ENCODE results near the gene GLRX2. TPM values are rescaled to one million over a fixed set of nuclear protein-coding genes. Genes with fewer than 3 reads are reported as not detected.
A peak's percentile ranks its signal among the peaks of the same experiment; 100 is the strongest.

Gene GLRX2
- total RNA-seq, 1 donor from 2014 or later: 2.7 TPM

GRCh38 chr1:193110864-193111263 lies 5.7 kb upstream of the GLRX2 start:
- Histone ChIP-seq H3K4me3 (no peak overlapping the region), H3K36me3 (no peaks in the 10 kb centered on the region), H3K9me3 (no peaks in the 10 kb centered on the region), H3K27ac (no peak overlapping the region), H3K27me3 (no peaks in the 10 kb centered on the region), H3K4me1 (no peaks in the 10 kb centered on the region)
- TF ChIP-seq POLR2AphosphoS5 (IDR thresholded peaks at IDR 0.05; ENCODE audit: insufficient read depth in 1 of 2, low read depth in 1 of 2) (no peak), CTCF (IDR thresholded peaks at IDR 0.05) (no peak), POLR2A (IDR thresholded peaks at IDR 0.05) (no peak)
- DNase-seq (ENCODE audit: extremely low spot score in 2 of 2): no peak
- intact Hi-C loops (cut with DNase I): no loop called here

DNA sequence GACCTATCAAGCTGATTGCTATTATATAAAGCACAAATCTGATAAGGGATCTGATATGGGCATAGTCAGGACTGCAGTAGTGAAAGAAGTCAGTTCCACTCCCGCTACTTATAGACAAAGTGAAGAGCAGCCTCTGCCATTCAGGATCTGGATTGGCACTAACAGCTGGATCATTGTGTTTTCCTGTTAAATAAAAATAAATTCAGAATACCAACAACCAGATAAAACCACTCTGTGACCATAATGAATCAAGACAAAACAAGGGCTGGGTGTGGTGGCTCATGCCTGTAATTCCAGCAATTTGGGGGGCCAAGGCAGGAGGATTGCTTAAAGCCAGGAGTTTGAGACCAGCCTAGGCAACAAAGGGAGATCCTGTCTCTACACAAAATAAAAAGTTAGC lies 5.0 kb upstream of the GLRX2 start:
- H3K27me3 ChIP-seq: no peaks in the 10 kb centered on the region
- TF ChIP-seq POLR2AphosphoS5 (IDR thresholded peaks at IDR 0.05; ENCODE audit: insufficient read depth in 1 of 2, low read depth in 1 of 2) (no peak), CTCF (IDR thresholded peaks at IDR 0.05) (no peak), POLR2A (IDR thresholded peaks at IDR 0.05) (no peak)
- H3K27ac ChIP-seq: no peak overlapping the region
- H3K36me3 ChIP-seq: no peaks in the 10 kb centered on the region
- intact Hi-C loops (cut with DNase I): no loop called here
- H3K4me3 ChIP-seq: no peak overlapping the region
- no peaks in the 10 kb centered on the region for H3K4me1 ChIP-seq
- DNase-seq (ENCODE audit: extremely low spot score in 2 of 2): no peak
- H3K9me3 ChIP-seq: no peaks in the 10 kb centered on the region

DNA sequence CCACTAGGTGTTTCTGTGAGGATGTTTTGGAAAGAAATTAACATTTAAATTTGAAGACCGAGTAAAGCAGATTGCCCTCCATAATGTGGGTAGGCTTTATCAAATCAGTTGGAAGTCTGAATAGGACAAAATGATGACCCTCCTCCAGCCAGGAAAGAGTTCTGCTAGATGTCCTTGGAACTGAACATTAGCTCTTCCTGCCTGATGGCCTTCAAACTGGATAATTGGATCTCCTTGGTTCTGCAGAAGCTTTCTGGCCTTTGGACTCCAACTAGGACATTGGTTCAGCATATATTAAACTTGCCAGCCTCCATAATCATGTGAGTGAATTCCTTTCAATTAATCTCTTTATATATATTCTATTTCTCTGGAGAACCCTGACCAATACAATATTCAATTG lies 4.4 kb upstream of the GLRX2 start:
- H3K4me1 ChIP-seq: no peaks in the 10 kb centered on the region
- H3K27me3 ChIP-seq: no peaks in the 10 kb centered on the region
- H3K27ac ChIP-seq: no peak overlapping the region
- no peak overlapping the region for H3K4me3 ChIP-seq
- no peak for TF ChIP-seq POLR2AphosphoS5 (IDR thresholded peaks at IDR 0.05; ENCODE audit: insufficient read depth in 1 of 2, low read depth in 1 of 2)
- intact Hi-C loops (cut with DNase I): no loop called here
- no peaks in the 10 kb centered on the region for H3K9me3 ChIP-seq
- no peaks in the 10 kb centered on the region for H3K36me3 ChIP-seq
- no peak for DNase-seq (ENCODE audit: extremely low spot score in 2 of 2)

- intact Hi-C loops (cut with DNase I): no loop called here
- no peak for TF ChIP-seq POLR2A (IDR thresholded peaks at IDR 0.05)
- TF ChIP-seq CTCF (IDR thresholded peaks at IDR 0.05): no peak
- TF ChIP-seq POLR2AphosphoS5 (IDR thresholded peaks at IDR 0.05; ENCODE audit: insufficient read depth in 1 of 2, low read depth in 1 of 2): no peak
These were observed 3.3 kb upstream of the GLRX2 start for GRCh38 chr1:193108471-193108870.

DNA sequence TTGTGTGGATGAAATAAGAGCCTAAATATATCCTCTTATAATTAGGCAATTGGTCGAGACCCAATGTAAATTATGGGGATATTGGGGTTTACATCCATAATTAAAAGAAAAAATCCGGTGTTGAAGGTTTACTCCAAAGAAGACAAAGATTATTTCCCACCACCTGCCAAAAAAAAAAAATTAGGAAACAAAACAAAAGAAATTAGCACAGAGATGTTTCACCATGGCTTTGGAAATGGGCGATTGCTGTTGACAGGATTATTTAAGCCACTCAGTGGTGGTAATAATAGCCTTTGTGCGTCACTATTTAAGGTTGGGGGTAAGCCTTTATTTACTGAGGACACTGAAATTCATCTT lies 585 bp upstream of the GLRX2 start:
- intact Hi-C loops (cut with DNase I): loop anchor here (2.0 kb wide), 1 partner anchor 15 kb away; no protein-coding TSS in a partner anchor
- H3K4me3 ChIP-seq: peak overlapping the region; percentile 70
- peaks cover 0 to 2% of the 10 kb centered on the region in 2 donors for H3K36me3 ChIP-seq
- peaks cover 19% of the 10 kb centered on the region for H3K4me1 ChIP-seq
- TF ChIP-seq CTCF (IDR thresholded peaks at IDR 0.05) (no peak), POLR2A (IDR thresholded peaks at IDR 0.05) (no peak), POLR2AphosphoS5 (IDR thresholded peaks at IDR 0.05; ENCODE audit: insufficient read depth in 1 of 2, low read depth in 1 of 2) (no peak)
- H3K9me3 ChIP-seq: no peaks in the 10 kb centered on the region
- no peaks in the 10 kb centered on the region for H3K27me3 ChIP-seq
- H3K27ac ChIP-seq: peak overlapping the region; percentile 79
- no peak for DNase-seq (ENCODE audit: extremely low spot score in 2 of 2)

More at GRCh38 chr1:193108471-193108870, 3.3 kb upstream of the GLRX2 start:
- Histone ChIP-seq H3K9me3 (no peaks in the 10 kb centered on the region), H3K4me1 (peaks cover 8% of the 10 kb centered on the region), H3K36me3 (no peaks in the 10 kb centered on the region), H3K4me3 (no peak overlapping the region), H3K27ac (no peak overlapping the region), H3K27me3 (no peaks in the 10 kb centered on the region)
- no peak for DNase-seq (ENCODE audit: extremely low spot score in 2 of 2)

Measured in vagina (tissue), 2 donors.